Sigmoid colon (tissue), 7 donors: ENCODE results near the gene ATOH8. TPM values are rescaled to one million over a fixed set of nuclear protein-coding genes. Genes with fewer than 3 reads are reported as not detected.

Experiments used
- DNase-seq: peaks from one replicate; pipeline ENCODE4 v3.0.0-alpha.2; 2019
- H3K27ac ChIP-seq, 4 donors: fragments of 200-600 bp; sonication (generic); one replicate each; pipeline ENCODE4 v1.5.1; 2016 to 2019; ENCODE audit warnings: mild to moderate bottlenecking in 1 of 4
- H3K27me3 ChIP-seq, 3 donors: fragments of 200-600 bp; sonication (generic); one replicate each; pipeline ENCODE4 v1.5.1; 2019; ENCODE audit warnings: mild to moderate bottlenecking in 1 of 3
- H3K36me3 ChIP-seq, 4 donors: fragments of 200-600 bp; sonication (generic); one replicate each; pipeline ENCODE4 v1.5.1; 2016 to 2019
- H3K4me1 ChIP-seq, 4 donors: fragments of 200-600 bp; sonication (generic); one replicate each; pipeline ENCODE4 v1.5.1; 2017 to 2019
- H3K4me3 ChIP-seq, 4 donors: fragments of 200-600 bp; sonication (generic); one replicate each; pipeline ENCODE4 v1.5.1; 2017 to 2019; ENCODE audit warnings: mild to moderate bottlenecking in 2 of 4, moderate library complexity in 1 of 4
- H3K9me3 ChIP-seq, 4 donors: fragments of 200-600 bp in 3 of 4; sonication (generic) in 3 of 4; one replicate each; pipeline versions ENCODE4 v1.5.1 to v1.6.1; 2013 to 2019
- EP300 ChIP-seq, 4 donors: sonication (generic); formaldehyde crosslinking; IDR thresholded peaks; one replicate each; pipeline ENCODE4 v1.6.1; 2017; ENCODE audit warnings: antibody characterized with exemption in 4 of 4
- POLR2A ChIP-seq, 2 donors: fragments of 450-650 bp; IDR thresholded peaks; one replicate each; pipeline ENCODE4 v1.6.1; 2016; ENCODE audit warnings: antibody characterized with exemption in 2 of 2, mild to moderate bottlenecking in 2 of 2, moderate library complexity in 2 of 2
- POLR2AphosphoS5 ChIP-seq, 4 donors: sonication (generic); formaldehyde crosslinking; IDR thresholded peaks; one replicate each; pipeline ENCODE4 v1.6.1; 2017; ENCODE audit warnings: antibody characterized with exemption in 4 of 4
- WGBS, 2 donors: extraction: QIAGEN DNeasy Blood & Tissue Kit; methylation state at CpG; one replicate each; pipeline ENCODE4 v1.1.7; 2013; 5-methylcytosine and 5-hydroxymethylcytosine counted together
- intact Hi-C: fragments of 100-400 bp; cut with DNase I; formaldehyde crosslinking; loops from one replicate; pipeline ENCODE4 v1.15.1; 2023
- polyA plus RNA-seq, 3 donors: library from polyadenylated mRNA; stranded (reverse); fragments of 200-250 nt; gene quantifications; one replicate each; pipeline ENCODE4 v1.2.3, GENCODE V29; 2013
- total RNA-seq, 4 donors: library from RNA; depleted of rRNA; stranded (reverse); fragments of >200 nt; gene quantifications; one replicate each; pipeline ENCODE4 v1.1.0, GENCODE V29; 2016
- TF ChIP-seq, protein P1 (sequence below), 4 experiments: fragments of 450-650 bp in 3 of 4; fragments of 200-600 bp in 1 of 4; IDR thresholded peaks; one replicate each; pipeline ENCODE4 v1.5.1; 2016 to 2019; ENCODE audit warnings: antibody characterized with exemption in 4 of 4, mild to moderate bottlenecking in 3 of 4, moderate library complexity in 2 of 4
- donor health status: healthy with polysubstance abuse.
- donor health status: Bipolar disorder and iron deficiency.
- donor health status: healthy.

The ATOH8 gene
- total and polyA plus RNA-seq, 7 donors: 1.6 to 20.6 (median 12.4) TPM

DNA sequence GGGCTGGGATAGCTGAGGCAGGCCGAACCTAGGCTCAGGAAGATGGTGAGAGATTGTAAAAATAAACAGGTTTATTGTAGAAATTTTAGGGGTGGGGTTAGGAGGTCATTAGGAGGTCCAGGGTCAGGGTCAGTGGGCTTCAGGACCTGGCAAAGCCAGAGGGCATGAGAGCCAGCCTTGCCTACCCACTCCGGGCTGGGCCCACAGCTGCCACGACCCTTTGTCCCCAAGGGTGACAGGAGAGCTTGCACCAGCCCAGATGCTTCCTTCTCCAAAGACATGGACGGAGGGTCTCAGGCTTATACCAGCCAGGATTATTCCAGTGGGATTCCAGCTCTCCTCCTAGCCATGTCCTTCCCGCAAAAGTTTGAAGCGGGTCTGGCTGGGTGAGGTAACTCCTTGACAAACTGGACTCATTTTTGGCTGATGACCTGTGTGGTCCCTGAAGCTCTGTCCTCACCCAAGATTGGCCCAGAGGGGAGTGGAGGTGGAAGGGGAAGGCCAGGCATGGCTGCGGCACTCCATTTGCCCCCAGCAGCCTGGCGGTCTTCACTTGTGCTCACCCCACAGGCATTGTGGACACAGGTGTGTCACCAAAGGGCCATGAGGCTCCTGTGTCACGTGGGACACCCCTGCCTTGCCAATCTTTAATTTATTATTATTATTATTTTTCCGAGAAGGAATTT lies 23.8 kb upstream of the ATOH8 start:
- Histone ChIP-seq H3K27ac (no peak overlapping the region), H3K27me3 (no peaks in the 10 kb centered on the region), H3K9me3 (no peaks in the 10 kb centered on the region), H3K4me3 (no peak overlapping the region), H3K4me1 (peaks cover 0 to 21% (median 17%) of the 10 kb centered on the region in 4 donors), H3K36me3 (no peaks in the 10 kb centered on the region)
- no peak for TF ChIP-seq POLR2A (IDR thresholded peaks at IDR 0.05)
- TF ChIP-seq, protein P1, sequence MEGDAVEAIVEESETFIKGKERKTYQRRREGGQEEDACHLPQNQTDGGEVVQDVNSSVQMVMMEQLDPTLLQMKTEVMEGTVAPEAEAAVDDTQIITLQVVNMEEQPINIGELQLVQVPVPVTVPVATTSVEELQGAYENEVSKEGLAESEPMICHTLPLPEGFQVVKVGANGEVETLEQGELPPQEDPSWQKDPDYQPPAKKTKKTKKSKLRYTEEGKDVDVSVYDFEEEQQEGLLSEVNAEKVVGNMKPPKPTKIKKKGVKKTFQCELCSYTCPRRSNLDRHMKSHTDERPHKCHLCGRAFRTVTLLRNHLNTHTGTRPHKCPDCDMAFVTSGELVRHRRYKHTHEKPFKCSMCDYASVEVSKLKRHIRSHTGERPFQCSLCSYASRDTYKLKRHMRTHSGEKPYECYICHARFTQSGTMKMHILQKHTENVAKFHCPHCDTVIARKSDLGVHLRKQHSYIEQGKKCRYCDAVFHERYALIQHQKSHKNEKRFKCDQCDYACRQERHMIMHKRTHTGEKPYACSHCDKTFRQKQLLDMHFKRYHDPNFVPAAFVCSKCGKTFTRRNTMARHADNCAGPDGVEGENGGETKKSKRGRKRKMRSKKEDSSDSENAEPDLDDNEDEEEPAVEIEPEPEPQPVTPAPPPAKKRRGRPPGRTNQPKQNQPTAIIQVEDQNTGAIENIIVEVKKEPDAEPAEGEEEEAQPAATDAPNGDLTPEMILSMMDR (IDR thresholded peaks at IDR 0.05): no peak
- TF ChIP-seq POLR2AphosphoS5 (IDR thresholded peaks at IDR 0.05): no peak
- no peak for TF ChIP-seq EP300 (IDR thresholded peaks at IDR 0.05)
- 90% methylated on average over 10 of the region's 10 CpGs for WGBS, 2 donors
- intact Hi-C loops: loop anchor here (1.0 to 10.0 kb wide), 3 partner anchors 84 to 355 kb away; partner anchors contain the start of gene ST3GAL5
- peak; percentile 61 for DNase-seq

- no peak for TF ChIP-seq EP300 (IDR thresholded peaks at IDR 0.05)
- TF ChIP-seq POLR2AphosphoS5 (IDR thresholded peaks at IDR 0.05): no peak
- TF ChIP-seq, protein P1 (IDR thresholded peaks at IDR 0.05): no peak
- TF ChIP-seq POLR2A (IDR thresholded peaks at IDR 0.05): no peak
- no peaks in the 10 kb centered on the region for H3K36me3 ChIP-seq
- intact Hi-C loops: loop anchor here (10.0 kb wide), 1 partner anchor 154 kb away; the partner anchor contains the start of gene ST3GAL5
- H3K9me3 ChIP-seq: no peaks in the 10 kb centered on the region
- no peak overlapping the region for H3K4me3 ChIP-seq
- no peaks in the 10 kb centered on the region for H3K27me3 ChIP-seq
- H3K4me1 ChIP-seq: peaks cover 0 to 29% (median 22%) of the 10 kb centered on the region in 4 donors
- DNase-seq: peak; percentile 60
- 83 to 92% methylated on average over 10 of the region's 10 CpGs for WGBS, 2 donors
- no peak overlapping the region for H3K27ac ChIP-seq
Measured at GRCh38 chr2:85730686-85731230, 23.0 kb upstream of the ATOH8 start.

GRCh38 chr2:85731606-85732005 lies 22.2 kb upstream of the ATOH8 start:
- WGBS, 2 donors: 58 to 73% methylated on average over 3 of the region's 3 CpGs
- H3K4me1 ChIP-seq: peaks cover 0 to 37% (median 27%) of the 10 kb centered on the region in 4 donors
- H3K27me3 ChIP-seq: no peaks in the 10 kb centered on the region
- intact Hi-C loops: loop anchor here (10.0 kb wide), 1 partner anchor 153 kb away; the partner anchor contains the start of gene ST3GAL5
- no peak overlapping the region for H3K27ac ChIP-seq
- DNase-seq: peak; percentile 17
- H3K9me3 ChIP-seq: no peaks in the 10 kb centered on the region
- TF ChIP-seq EP300 (IDR thresholded peaks at IDR 0.05) (no peak), POLR2A (IDR thresholded peaks at IDR 0.05) (no peak)
- TF ChIP-seq, protein P1 (IDR thresholded peaks at IDR 0.05): no peak
- no peaks in the 10 kb centered on the region for H3K36me3 ChIP-seq
- H3K4me3 ChIP-seq: no peak overlapping the region

DNA sequence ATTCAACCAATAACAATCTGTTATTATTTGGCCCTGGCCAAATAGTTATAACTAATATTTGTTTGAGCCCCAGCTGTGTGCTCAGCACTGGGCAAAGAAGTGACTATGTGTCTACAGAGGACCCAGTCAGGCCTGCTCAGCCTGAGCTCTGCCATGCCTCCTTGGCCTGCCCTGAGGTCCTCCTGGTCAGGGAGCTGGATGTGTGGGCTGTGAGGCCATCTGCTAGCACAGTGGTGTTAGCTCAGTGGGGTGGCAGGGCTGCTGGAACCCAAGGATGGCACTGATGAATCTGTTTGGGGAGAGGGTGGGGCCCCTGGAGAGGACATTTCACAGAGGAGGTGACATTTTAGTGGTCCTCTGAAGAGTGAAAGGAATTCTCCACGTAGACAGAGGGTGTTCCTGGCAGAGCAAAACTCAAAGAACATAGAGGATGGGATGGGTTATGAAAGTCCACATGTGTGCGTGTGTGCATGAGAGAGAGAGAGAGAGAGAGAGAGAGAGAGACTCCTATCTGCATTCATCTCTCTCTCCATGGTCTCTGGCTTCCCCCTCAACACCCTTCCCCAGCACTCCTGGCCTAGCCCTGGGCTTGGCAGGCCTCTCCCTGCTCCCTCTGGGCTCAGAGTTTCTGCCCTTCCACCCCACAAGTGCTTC lies 21.2 kb upstream of the ATOH8 start:
- H3K27ac ChIP-seq: no peak overlapping the region
- intact Hi-C loops: loop anchor here (10.0 kb wide), 1 partner anchor 152 kb away; the partner anchor contains the start of gene ST3GAL5
- H3K27me3 ChIP-seq: no peaks in the 10 kb centered on the region
- 73 to 81% methylated on average over 2 of the region's 2 CpGs for whole genome bisulfite sequencing, 2 donors
- H3K9me3 ChIP-seq: no peaks in the 10 kb centered on the region
- H3K4me3 ChIP-seq: no peak overlapping the region
- no peaks in the 10 kb centered on the region for H3K36me3 ChIP-seq
- H3K4me1 ChIP-seq: peaks cover 0 to 47% (median 36%) of the 10 kb centered on the region in 4 donors
- DNase-seq: peak; percentile 52
- no peak for TF ChIP-seq POLR2A (IDR thresholded peaks at IDR 0.05)
